HL-60 (cell line): ENCODE measurements around the gene HHLA2.

Experiments
- DNase-seq, 2 experiments: peaks; one replicate each; pipeline ENCODE4 v3.0.0-alpha.2; 2010 to 2020; ENCODE audit warnings: low read depth in 1 of 2, low spot score in 1 of 2
- H3K27ac ChIP-seq: fragments of 250-450 bp; sonication (Bioruptor Pico); replicated peaks from 2 replicates; pipeline ENCODE4 v1.5.1; 2020; ENCODE audit warnings: mild to moderate bottlenecking, moderate library complexity
- H3K27me3 ChIP-seq: fragments of 250-450 bp; sonication (Bioruptor Pico); 2 replicates; pipeline ENCODE4 v1.5.1; 2021; ENCODE audit warnings: mild to moderate bottlenecking, moderate library complexity; ENCODE audit not compliant: insufficient read depth, poor library complexity, severe bottlenecking
- H3K4me3 ChIP-seq: replicated peaks from 2 replicates; pipeline ENCODE4 v1.5.1; 2011; ENCODE audit warnings: mild to moderate bottlenecking, control low read depth, low read length; ENCODE audit not compliant: insufficient read depth
- CTCF ChIP-seq: IDR thresholded peaks from one replicate; pipeline ENCODE4 v1.5.1; 2011; ENCODE audit warnings: low read length, control low read depth, inconsistent platforms; ENCODE audit not compliant: insufficient read depth
- GABPA ChIP-seq: IDR thresholded peaks from 2 replicates; pipeline ENCODE4 v1.6.1; 2012; ENCODE audit warnings: low read depth
- POLR2AphosphoS5 ChIP-seq: IDR thresholded peaks from 2 replicates; pipeline ENCODE4 v1.6.1; 2012; ENCODE audit warnings: low read depth
- REST ChIP-seq: IDR thresholded peaks from 2 replicates; pipeline ENCODE4 v1.6.1; 2012; ENCODE audit warnings: low read depth; ENCODE audit not compliant: insufficient replicate concordance
- SPI1 ChIP-seq: IDR thresholded peaks from 2 replicates; pipeline ENCODE4 v1.6.1; 2012; ENCODE audit warnings: low read depth, mild to moderate bottlenecking, borderline replicate concordance

Gene HHLA2

DNA sequence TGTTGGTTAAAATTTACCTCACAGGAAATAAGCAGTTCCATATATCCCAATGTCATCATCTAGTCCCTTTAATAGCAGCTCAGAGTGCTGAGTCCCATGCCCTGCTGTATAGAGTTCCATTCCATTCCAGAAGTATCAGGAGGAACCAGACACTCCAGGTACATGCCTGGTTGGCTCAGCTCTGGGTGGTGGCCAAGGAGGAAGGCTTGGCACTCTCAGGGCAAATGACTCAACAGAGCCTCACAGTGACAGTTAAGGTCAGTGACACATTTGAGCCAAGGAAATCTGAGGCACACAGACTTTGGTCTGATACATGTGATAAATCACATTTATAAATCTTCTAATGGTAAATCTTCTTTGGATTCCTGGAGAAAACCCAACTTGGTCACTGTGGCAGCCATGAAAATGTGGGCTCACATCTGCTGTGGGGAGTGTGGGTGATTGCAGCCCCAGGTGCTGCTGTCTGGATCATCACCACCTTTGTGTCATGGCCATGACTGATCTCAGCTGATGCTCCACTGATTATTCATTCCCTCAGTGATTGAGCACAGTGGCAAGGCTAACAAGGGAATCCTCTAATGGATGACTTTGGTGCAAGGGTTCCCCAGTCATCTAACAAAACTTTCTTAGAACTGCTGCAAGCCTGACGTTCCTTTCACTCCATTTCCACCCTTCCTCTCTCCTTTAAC is 9.3 kb downstream of the HHLA2 start:
- Histone ChIP-seq H3K27me3 (no peaks in the 10 kb centered on the region), H3K27ac (no peak overlapping the region), H3K4me3 (no peak overlapping the region)
- TF ChIP-seq POLR2AphosphoS5 (no peak), REST (no peak), CTCF (no peak), SPI1 (no peak), GABPA (no peak)
- DNase-seq, result no peak

GRCh38 chr3:108311797-108312196 is 15.4 kb downstream of the HHLA2 start:
- Histone ChIP-seq H3K27me3 (no peaks in the 10 kb centered on the region), H3K27ac (peak overlapping the region; percentile 2), H3K4me3 (no peak overlapping the region; the same call in 1 of the 2 replicates)
- DNase-seq, result peak; percentile 72 to 86
- TF ChIP-seq SPI1 (peak; percentile 15; the same call in 1 of the 2 replicates), GABPA (no peak)

- TF ChIP-seq CTCF (no peak), REST (no peak), GABPA (no peak)
- H3K4me3 ChIP-seq, result no peak overlapping the region
- peak overlapping the region; percentile 2 for H3K27ac ChIP-seq
- H3K27me3 ChIP-seq, result no peaks in the 10 kb centered on the region
- peak in 1 of 2 experiments; percentile 24 for DNase-seq
These were observed 16.3 kb downstream of the HHLA2 start for GRCh38 chr3:108312656-108313055.

DNA sequence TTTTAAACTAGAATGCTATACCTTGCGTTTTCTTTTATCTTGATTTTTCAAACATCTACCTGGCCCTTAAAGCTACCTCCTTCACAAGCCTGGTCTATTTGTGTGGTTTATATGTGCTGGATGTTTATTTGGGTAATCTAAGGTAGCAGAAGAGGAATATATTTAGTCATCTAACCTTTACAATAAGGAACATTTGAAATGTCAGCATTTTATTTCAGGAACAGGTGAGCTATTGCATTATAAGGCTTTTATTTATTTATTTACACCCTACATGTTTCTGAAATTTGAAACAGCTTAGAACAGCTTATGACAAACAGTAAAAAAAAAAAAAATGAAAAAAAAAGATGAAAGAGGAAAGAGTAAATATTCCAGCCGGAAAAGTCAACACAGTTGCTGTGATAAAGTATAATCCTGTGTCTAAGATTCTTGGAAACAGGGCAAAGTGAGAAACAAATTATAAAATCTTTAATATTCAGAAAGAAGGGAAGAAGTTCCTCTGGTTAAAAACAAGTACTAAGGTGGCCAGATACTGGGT is 19.5 kb downstream of the HHLA2 start:
- H3K27ac ChIP-seq, result no peak overlapping the region
- no peak overlapping the region for H3K4me3 ChIP-seq
- H3K27me3 ChIP-seq, result no peaks in the 10 kb centered on the region
- DNase-seq, result no peak
- TF ChIP-seq REST, result no peak
